ENCODE data around the gene HAGHL. TPM values are rescaled to one million over a fixed set of nuclear protein-coding genes. Genes with fewer than 3 reads are reported as not detected.
A peak's percentile ranks its signal among the peaks of the same experiment; 100 is the strongest.

Gene HAGHL
- total and polyA plus RNA-seq, 2 experiments from 2014 or later, result 21.6 to 35.3 TPM

DNA sequence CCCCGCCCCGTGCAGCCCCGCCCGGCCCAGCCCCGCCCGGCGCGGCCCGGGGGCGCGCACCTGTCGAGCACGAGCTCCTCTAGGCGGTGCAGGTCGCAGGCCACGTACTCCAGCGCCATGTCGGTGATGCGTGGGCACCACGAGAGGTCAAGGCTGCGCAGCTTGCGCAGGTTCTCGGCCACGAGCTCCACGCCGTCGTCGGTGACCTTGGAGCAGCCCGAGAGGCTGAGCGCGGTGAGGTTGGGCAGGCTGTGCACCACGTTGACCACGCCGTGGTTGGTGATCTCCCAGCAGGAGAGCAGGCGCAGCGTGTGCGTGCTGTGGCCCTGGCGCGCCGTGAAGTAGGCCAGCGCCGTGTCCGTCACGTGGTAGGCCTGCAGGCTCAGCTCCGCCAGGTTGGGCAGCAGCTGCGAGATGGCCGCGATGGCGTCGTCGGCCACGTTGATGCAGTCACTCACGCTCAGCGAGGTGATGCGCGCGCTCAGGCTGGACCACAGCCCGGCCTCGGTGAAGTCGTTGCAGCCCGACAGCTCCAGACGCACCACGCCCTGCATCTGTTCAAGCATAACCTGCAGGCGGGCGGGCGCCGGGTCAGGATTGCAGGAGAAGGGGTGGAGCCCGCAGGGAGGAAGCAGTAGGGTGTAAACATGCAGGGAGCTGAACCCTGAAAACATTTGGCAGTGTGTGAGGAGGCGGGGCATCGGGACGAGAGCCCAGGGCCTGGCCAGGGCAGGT is 31.4 kb upstream of the HAGHL start:
- no peaks in the 10 kb centered on the region; the same call in 1 of the 2 replicates for H4K20me1 ChIP-seq (replicated peaks; ENCODE audit: insufficient read depth)
- no peaks in the 10 kb centered on the region for H3K9me2 ChIP-seq (ENCODE audit: insufficient read depth)
- peak overlapping the region; percentile 84 for H3K4me2 ChIP-seq
- H3K36me3 ChIP-seq (ENCODE audit: insufficient read depth), result no peaks in the 10 kb centered on the region
- H3K27ac ChIP-seq (ENCODE audit: low read depth), result no peak overlapping the region
- peak overlapping the region; percentile 94 for H2AFZ ChIP-seq
- H3K36me3 Mint-ChIP-seq (ENCODE audit: low read depth), result no peaks in the 10 kb centered on the region
- TF ChIP-seq, protein P1, sequence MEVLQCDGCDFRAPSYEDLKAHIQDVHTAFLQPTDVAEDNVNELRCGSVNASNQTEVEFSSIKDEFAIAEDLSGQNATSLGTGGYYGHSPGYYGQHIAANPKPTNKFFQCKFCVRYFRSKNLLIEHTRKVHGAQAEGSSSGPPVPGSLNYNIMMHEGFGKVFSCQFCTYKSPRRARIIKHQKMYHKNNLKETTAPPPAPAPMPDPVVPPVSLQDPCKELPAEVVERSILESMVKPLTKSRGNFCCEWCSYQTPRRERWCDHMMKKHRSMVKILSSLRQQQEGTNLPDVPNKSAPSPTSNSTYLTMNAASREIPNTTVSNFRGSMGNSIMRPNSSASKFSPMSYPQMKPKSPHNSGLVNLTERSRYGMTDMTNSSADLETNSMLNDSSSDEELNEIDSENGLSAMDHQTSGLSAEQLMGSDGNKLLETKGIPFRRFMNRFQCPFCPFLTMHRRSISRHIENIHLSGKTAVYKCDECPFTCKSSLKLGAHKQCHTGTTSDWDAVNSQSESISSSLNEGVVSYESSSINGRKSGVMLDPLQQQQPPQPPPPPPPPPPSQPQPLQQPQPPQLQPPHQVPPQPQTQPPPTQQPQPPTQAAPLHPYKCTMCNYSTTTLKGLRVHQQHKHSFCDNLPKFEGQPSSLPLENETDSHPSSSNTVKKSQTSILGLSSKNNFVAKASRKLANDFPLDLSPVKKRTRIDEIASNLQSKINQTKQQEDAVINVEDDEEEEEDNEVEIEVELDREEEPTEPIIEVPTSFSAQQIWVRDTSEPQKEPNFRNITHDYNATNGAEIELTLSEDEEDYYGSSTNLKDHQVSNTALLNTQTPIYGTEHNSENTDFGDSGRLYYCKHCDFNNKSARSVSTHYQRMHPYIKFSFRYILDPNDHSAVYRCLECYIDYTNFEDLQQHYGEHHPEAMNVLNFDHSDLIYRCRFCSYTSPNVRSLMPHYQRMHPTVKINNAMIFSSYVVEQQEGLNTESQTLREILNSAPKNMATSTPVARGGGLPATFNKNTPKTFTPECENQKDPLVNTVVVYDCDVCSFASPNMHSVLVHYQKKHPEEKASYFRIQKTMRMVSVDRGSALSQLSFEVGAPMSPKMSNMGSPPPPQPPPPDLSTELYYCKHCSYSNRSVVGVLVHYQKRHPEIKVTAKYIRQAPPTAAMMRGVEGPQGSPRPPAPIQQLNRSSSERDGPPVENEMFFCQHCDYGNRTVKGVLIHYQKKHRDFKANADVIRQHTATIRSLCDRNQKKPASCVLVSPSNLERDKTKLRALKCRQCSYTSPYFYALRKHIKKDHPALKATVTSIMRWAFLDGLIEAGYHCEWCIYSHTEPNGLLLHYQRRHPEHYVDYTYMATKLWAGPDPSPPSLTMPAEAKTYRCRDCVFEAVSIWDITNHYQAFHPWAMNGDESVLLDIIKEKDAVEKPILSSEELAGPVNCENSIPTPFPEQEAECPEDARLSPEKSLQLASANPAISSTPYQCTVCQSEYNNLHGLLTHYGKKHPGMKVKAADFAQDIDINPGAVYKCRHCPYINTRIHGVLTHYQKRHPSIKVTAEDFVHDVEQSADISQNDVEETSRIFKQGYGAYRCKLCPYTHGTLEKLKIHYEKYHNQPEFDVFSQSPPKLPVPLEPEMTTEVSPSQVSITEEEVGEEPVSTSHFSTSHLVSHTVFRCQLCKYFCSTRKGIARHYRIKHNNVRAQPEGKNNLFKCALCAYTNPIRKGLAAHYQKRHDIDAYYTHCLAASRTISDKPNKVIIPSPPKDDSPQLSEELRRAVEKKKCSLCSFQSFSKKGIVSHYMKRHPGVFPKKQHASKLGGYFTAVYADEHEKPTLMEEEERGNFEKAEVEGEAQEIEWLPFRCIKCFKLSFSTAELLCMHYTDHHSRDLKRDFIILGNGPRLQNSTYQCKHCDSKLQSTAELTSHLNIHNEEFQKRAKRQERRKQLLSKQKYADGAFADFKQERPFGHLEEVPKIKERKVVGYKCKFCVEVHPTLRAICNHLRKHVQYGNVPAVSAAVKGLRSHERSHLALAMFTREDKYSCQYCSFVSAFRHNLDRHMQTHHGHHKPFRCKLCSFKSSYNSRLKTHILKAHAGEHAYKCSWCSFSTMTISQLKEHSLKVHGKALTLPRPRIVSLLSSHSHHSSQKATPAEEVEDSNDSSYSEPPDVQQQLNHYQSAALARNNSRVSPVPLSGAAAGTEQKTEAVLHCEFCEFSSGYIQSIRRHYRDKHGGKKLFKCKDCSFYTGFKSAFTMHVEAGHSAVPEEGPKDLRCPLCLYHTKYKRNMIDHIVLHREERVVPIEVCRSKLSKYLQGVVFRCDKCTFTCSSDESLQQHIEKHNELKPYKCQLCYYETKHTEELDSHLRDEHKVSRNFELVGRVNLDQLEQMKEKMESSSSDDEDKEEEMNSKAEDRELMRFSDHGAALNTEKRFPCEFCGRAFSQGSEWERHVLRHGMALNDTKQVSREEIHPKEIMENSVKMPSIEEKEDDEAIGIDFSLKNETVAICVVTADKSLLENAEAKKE (CRISPR knock-in tag; IDR thresholded peaks at IDR 0.05), result no peak
- TF ChIP-seq EZH2 (IDR thresholded peaks at IDR 0.05; ENCODE audit: low read depth, unreplicated experiment) (no peak), POLR2AphosphoS5 (IDR thresholded peaks at IDR 0.05; ENCODE audit: low read depth) (peak; percentile 78), JUNB (IDR thresholded peaks at IDR 0.05; ENCODE audit: unreplicated experiment) (no peak), CREB1 (CRISPR knock-in tag; IDR thresholded peaks at IDR 0.05; ENCODE audit: low read depth) (no peak), EZH2phosphoT487 (IDR thresholded peaks at IDR 0.05; ENCODE audit: unreplicated experiment) (no peak), ETS1 (IDR thresholded peaks at IDR 0.05) (no peak), CTCF (conservative IDR thresholded peaks at IDR 0.05; ENCODE audit: low read depth in 2 of 2) (no peak)
- peak overlapping the region; percentile 73 for H3K4me3 Mint-ChIP-seq
- H3K27ac Mint-ChIP-seq, result no peak overlapping the region
- H3K27me3 ChIP-seq (ENCODE audit: insufficient read depth), result peaks cover 86% of the 10 kb centered on the region
- H3K9me3 Mint-ChIP-seq, result no peaks in the 10 kb centered on the region; the same call in 1 of the 3 replicates
- H3K4me1 ChIP-seq (ENCODE audit: insufficient read depth), result no peaks in the 10 kb centered on the region; the same call in 1 of the 2 replicates
- DNase-seq (ENCODE audit: low spot score), result peak; percentile 77
- peaks cover 60% of the 10 kb centered on the region for H3K27me3 Mint-ChIP-seq (ENCODE audit: insufficient read depth, low read depth, poor library complexity)
- H3K79me2 ChIP-seq (replicated peaks; ENCODE audit: insufficient read depth), result no peaks in the 10 kb centered on the region
- H3K4me1 Mint-ChIP-seq, result peaks cover 3% of the 10 kb centered on the region; the same call in 2 of the 3 replicates
- peak; percentile 56 for ATAC-seq
- peak overlapping the region; percentile 68 for H3K4me3 ChIP-seq
- 0 out of 2 replicates have a peak, but pooled peaks cover 3% of the 10 kb centered on the region for H3F3A ChIP-seq (replicated peaks; ENCODE audit: low read depth)
